Measurements from ENCODE around the gene CD1C.

The CD1C gene

GRCh38 chr1:158286941-158287346 lies 2.8 kb upstream of the CD1C start:
- DNase-seq (ENCODE audit: extremely low read depth, low read depth): no peak
- no peak for TF ChIP-seq CTCF (IDR thresholded peaks at IDR 0.05; ENCODE audit: low read depth, low read length)

- TF ChIP-seq CTCF (IDR thresholded peaks at IDR 0.05; ENCODE audit: low read depth, low read length): no peak
- DNase-seq (ENCODE audit: extremely low read depth, low read depth): no peak
These were observed 660 bp downstream of the CD1C start for GRCh38 chr1:158290321-158290844.

- TF ChIP-seq CTCF (IDR thresholded peaks at IDR 0.05; ENCODE audit: low read depth, low read length): no peak
- DNase-seq (ENCODE audit: extremely low read depth, low read depth): no peak
These were observed 6.1 kb downstream of the CD1C start for GRCh38 chr1:158295791-158296190.

- DNase-seq (ENCODE audit: extremely low read depth, low read depth): no peak
- TF ChIP-seq CTCF (IDR thresholded peaks at IDR 0.05; ENCODE audit: low read depth, low read length): no peak
These were observed 20.9 kb downstream of the CD1C start for GRCh38 chr1:158310623-158311022.

- no peak for DNase-seq (ENCODE audit: extremely low read depth, low read depth)
- TF ChIP-seq CTCF (IDR thresholded peaks at IDR 0.05; ENCODE audit: low read depth, low read length): no peak
These were observed 21.3 kb downstream of the CD1C start for GRCh38 chr1:158311066-158311465.

GRCh38 chr1:158323866-158324265 lies 34.1 kb downstream of the CD1C start:
- DNase-seq (ENCODE audit: extremely low read depth, low read depth): no peak
- TF ChIP-seq CTCF (IDR thresholded peaks at IDR 0.05; ENCODE audit: low read depth, low read length): no peak

- TF ChIP-seq CTCF (IDR thresholded peaks at IDR 0.05; ENCODE audit: low read depth, low read length): no peak
- DNase-seq (ENCODE audit: extremely low read depth, low read depth): no peak
These were observed 34.7 kb downstream of the CD1C start for GRCh38 chr1:158324395-158324794.

Data from AG09319 (cell line).